GM20000 (cell line): Measurements from ENCODE around the gene FAM193A.
"Not testable (repeated sequence)": the region's sequence is repeated elsewhere in the genome, so short reads cannot be mapped to it uniquely, and the experiment has no call there.

Experiments
- DNase-seq: peaks from one replicate; pipeline ENCODE4 v3.0.0; 2012; ENCODE audit warnings: low spot score
- CTCF ChIP-seq: IDR thresholded peaks from 2 replicates; pipeline ENCODE4 v1.5.1; 2012; ENCODE audit warnings: mild to moderate bottlenecking, control low read depth; ENCODE audit errors: extremely low read depth, missing control alignments

The FAM193A gene

GRCh38 chr4:2516635-2517034 lies 19.8 kb upstream of the FAM193A start:
- no peak for DNase-seq
- no peak for TF ChIP-seq CTCF

- no peak for DNase-seq
- no peak for TF ChIP-seq CTCF
Measured at GRCh38 chr4:2526559-2526958, 9.9 kb upstream of the FAM193A start.

GRCh38 chr4:2534904-2535375 lies 1.5 kb upstream of the FAM193A start:
- no peak for TF ChIP-seq CTCF
- DNase-seq, result no peak

- DNase-seq, result peak; percentile 56
- TF ChIP-seq CTCF, result no peak
Measured at GRCh38 chr4:2535376-2536192, 863 bp upstream of the FAM193A start.

- DNase-seq, result peak; percentile 55
- TF ChIP-seq CTCF, result no peak
Measured at GRCh38 chr4:2537011-2537830, 774 bp downstream of the FAM193A start.

- not testable (repeated sequence) for DNase-seq
Measured at GRCh38 chr4:2543580-2544191, 7.2 kb downstream of the FAM193A start.

GRCh38 chr4:2545321-2546013 lies 9.0 kb downstream of the FAM193A start:
- TF ChIP-seq CTCF, result no peak
- no peak for DNase-seq
